Endothelial cell of umbilical vein (primary cell): ENCODE results near the gene SBK1. TPM values are rescaled to one million over a fixed set of nuclear protein-coding genes. Genes with fewer than 3 reads are reported as not detected.

Source experiments
- BruUV-seq: library from RNA; stranded (reverse); fragments of 400-500 nt; replicated peaks from 2 replicates; lab custom pipeline; 2021; lab: Mats Ljungman, UMichigan
- CTCF ChIA-PET: fragments of 300-600, 350-600 bp; sonication (Branson Sonifier 250); formaldehyde crosslinking; loops from one replicate; lab custom pipeline; 2021; ENCODE audit warnings: antibody characterized with exemption, inconsistent platforms; lab: Charles Lee
- POLR2A ChIA-PET: fragments of 300-600, 350-600 bp; sonication (Branson Sonifier 250); formaldehyde crosslinking; loops from one replicate; lab custom pipeline; 2021; ENCODE audit warnings: antibody characterized with exemption, inconsistent platforms; lab: Charles Lee
- DNase-seq: peaks from one replicate; pipeline ENCODE4 v3.0.0-alpha.2; 2011; ENCODE audit warnings: low read depth, low spot score
- FAIRE-seq: peaks from 2 replicates; lab custom pipeline; 2011; peaks lifted over from hg19 to GRCh38; lab: Jason Lieb, UNC
- H2AFZ ChIP-seq: 2 replicates; pipeline ENCODE4 v1.6.0; 2012; ENCODE audit warnings: low read depth, low read length, control low read depth, inconsistent platforms
- H3K27ac ChIP-seq: 2 replicates; pipeline ENCODE4 v1.5.1; 2011; ENCODE audit warnings: low read depth, mild to moderate bottlenecking, control low read depth, low read length, moderate library complexity; ENCODE audit not compliant: insufficient read depth
- H3K27me3 ChIP-seq, 2 experiments: 2 replicates each; pipeline versions ENCODE4 v1.6.0 to v1.6.1; 2011; ENCODE audit warnings: low read length in 2 of 2, mixed read lengths in 1 of 2; ENCODE audit not compliant: control insufficient read depth in 2 of 2, insufficient read depth in 2 of 2
- H3K36me3 ChIP-seq, 2 experiments: 2 replicates in 1 of 2; 3 replicates in 1 of 2; pipeline ENCODE4 v1.5.1; 2011; ENCODE audit warnings: low read length in 2 of 2, mild to moderate bottlenecking in 1 of 2, moderate library complexity in 1 of 2; ENCODE audit not compliant: control insufficient read depth in 2 of 2, insufficient read depth in 2 of 2; ENCODE audit errors: extremely low read depth in 1 of 2
- H3K4me1 ChIP-seq: 3 replicates; pipeline ENCODE4 v1.5.1; 2011; ENCODE audit warnings: mild to moderate bottlenecking, low read length; ENCODE audit not compliant: control insufficient read depth, insufficient read depth; ENCODE audit errors: extremely low read depth
- H3K4me2 ChIP-seq: 2 replicates; pipeline ENCODE4 v1.6.1; 2011; ENCODE audit warnings: low read length, control low read depth, mixed read lengths; ENCODE audit not compliant: insufficient read depth
- H3K4me3 ChIP-seq, 3 experiments: fragments of 200-600 bp in 1 of 3; sonication (generic), shearing (Covaris generic) in 1 of 3; replicated peaks in 1 of 3; 2 replicates each; pipeline ENCODE4 v1.5.1; 2011 to 2016; ENCODE audit warnings: control low read depth in 3 of 3, low read length in 3 of 3, mild to moderate bottlenecking in 2 of 3, inconsistent platforms in 1 of 3, low read depth in 1 of 3, moderate library complexity in 1 of 3; ENCODE audit not compliant: insufficient read depth in 1 of 3
- H3K79me2 ChIP-seq: 2 replicates; pipeline ENCODE4 v1.6.0; 2012; ENCODE audit warnings: low read length, inconsistent platforms; ENCODE audit not compliant: control insufficient read depth, insufficient read depth
- H3K9ac ChIP-seq: replicated peaks from 2 replicates; pipeline ENCODE3; 2011; ENCODE audit warnings: low read length, control low read depth; ENCODE audit not compliant: insufficient read depth; ENCODE audit errors: extremely low read depth
- H3K9me1 ChIP-seq: replicated peaks from 3 replicates; pipeline ENCODE4 v1.6.0; 2011; ENCODE audit warnings: mild to moderate bottlenecking, low read length; ENCODE audit not compliant: control insufficient read depth, insufficient read depth; ENCODE audit errors: extremely low read depth
- H3K9me3 ChIP-seq: replicated peaks from 2 replicates; pipeline ENCODE4 v1.5.1; 2012; ENCODE audit warnings: low read length, inconsistent platforms; ENCODE audit not compliant: control insufficient read depth, insufficient read depth
- H4K20me1 ChIP-seq: replicated peaks from 2 replicates; pipeline ENCODE3; 2011; ENCODE audit warnings: mild to moderate bottlenecking, low read length; ENCODE audit not compliant: control insufficient read depth, insufficient read depth; ENCODE audit errors: extremely low read depth
- EZH2 ChIP-seq: IDR thresholded peaks from 2 replicates; pipeline ENCODE4 v1.6.1; 2012; ENCODE audit warnings: borderline replicate concordance, low read depth, mild to moderate bottlenecking, moderate library complexity, low read length, inconsistent platforms; ENCODE audit not compliant: severe bottlenecking
- FOS ChIP-seq: IDR thresholded peaks from 2 replicates; pipeline ENCODE4 v1.6.1; 2011; ENCODE audit warnings: mild to moderate bottlenecking, low read length, moderate library complexity, borderline replicate concordance; ENCODE audit not compliant: insufficient read depth
- GATA2 ChIP-seq: IDR thresholded peaks from 2 replicates; pipeline ENCODE4 v1.7.0; 2011; ENCODE audit warnings: low read depth, mild to moderate bottlenecking, moderate library complexity, mixed read lengths, low read length; ENCODE audit not compliant: insufficient read length, insufficient read depth
- POLR2A ChIP-seq: IDR thresholded peaks from 2 replicates; pipeline ENCODE4 v1.6.1; 2012; ENCODE audit warnings: low read depth, mild to moderate bottlenecking, control low read depth, low read length
- POLR2AphosphoS5 ChIP-seq: IDR thresholded peaks from 2 replicates; pipeline ENCODE4 v1.6.1; 2012; ENCODE audit warnings: low read depth, mild to moderate bottlenecking, control low read depth, low read length, moderate library complexity; ENCODE audit not compliant: insufficient read depth
- dilution Hi-C: fragments of 300-500 bp; cut with MboI; formaldehyde crosslinking; loops from one replicate; pipeline ENCODE4 v1.15.0; 2019; ENCODE audit warnings: low sequenced_read_pairs; ENCODE audit not compliant: extremely low pct_ligation_motif_present
- intact Hi-C: fragments of 100-400 bp; cut with micrococcal nuclease; formaldehyde crosslinking; loops from one replicate; pipeline ENCODE4 v1.10.0; 2022
- polyA plus RNA-seq, 4 experiments: library from polyadenylated mRNA; depleted of rRNA in 3 of 4; stranded (reverse) in 3 of 4; unstranded in 1 of 4; fragments of >200 nt; gene quantifications; 2 replicates each; pipeline versions ENCODE4 v1.2.1 to v1.2.3, GENCODE V29; 2011 to 2012; ENCODE audit warnings: missing spikeins in 1 of 4
- total RNA-seq: library from RNA; stranded (reverse); gene quantifications from 2 replicates; pipeline ENCODE4 v1.2.3, GENCODE V29; 2021
- TF ChIP-seq, protein P1 (sequence below): IDR thresholded peaks from 2 replicates; pipeline ENCODE4 v1.6.1; 2011; ENCODE audit not compliant: insufficient read depth, insufficient read length
- TF ChIP-seq, protein P2 (sequence below), 2 donors: IDR thresholded peaks; 1 replicate in 1 of 2; 2 replicates in 1 of 2; pipeline ENCODE4 v1.5.1; 2011; ENCODE audit warnings: low read length in 2 of 2, mild to moderate bottlenecking in 2 of 2, moderate library complexity in 2 of 2, control low read depth in 1 of 2, inconsistent platforms in 1 of 2, low read depth in 1 of 2; ENCODE audit not compliant: insufficient read depth in 1 of 2; ENCODE audit errors: extremely low read depth in 1 of 2

SBK1 gene
- total and polyA plus RNA-seq, 2 donors (not counting 3 experiments of a cell fraction or from before 2014, with no cell fraction given), result 0.19 to 0.51 TPM

- no peaks in the 10 kb centered on the region for H4K20me1 ChIP-seq
Observed at GRCh38 chr16:28307936-28308335, 15.6 kb downstream of the SBK1 start.

More at GRCh38 chr16:28307936-28308335, 15.6 kb downstream of the SBK1 start:
- Histone ChIP-seq H3K4me3 (no peak overlapping the region), H3K27me3 (no peaks in the 10 kb centered on the region), H3K79me2 (no peaks in the 10 kb centered on the region), H3K27ac (no peak overlapping the region), H3K9me3 (no peaks in the 10 kb centered on the region), H3K4me1 (no peaks in the 10 kb centered on the region), H3K9me1 (no peaks in the 10 kb centered on the region), H3K36me3 (no peaks in the 10 kb centered on the region), H2AFZ (no peak overlapping the region), H3K4me2 (no peak overlapping the region), H3K9ac (no peak overlapping the region)
- DNase-seq (no peak), FAIRE-seq (no peak)
- ChIA-PET CTCF (interaction anchor here (0.6 to 3.1 kb wide), 2 partner anchors 13 to 192 kb away, joined by 3 to 11 read pairs; no protein-coding TSS in a partner anchor), POLR2A (no interaction called here)
- intact Hi-C loops, result no loop called here
- dilution Hi-C loops, result no loop called here
- BruUV-seq, result no TSS peak
- TF ChIP-seq GATA2, result no peak
- TF ChIP-seq, protein P1, sequence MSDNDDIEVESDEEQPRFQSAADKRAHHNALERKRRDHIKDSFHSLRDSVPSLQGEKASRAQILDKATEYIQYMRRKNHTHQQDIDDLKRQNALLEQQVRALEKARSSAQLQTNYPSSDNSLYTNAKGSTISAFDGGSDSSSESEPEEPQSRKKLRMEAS, result no peak
- no peak for TF ChIP-seq EZH2
- TF ChIP-seq FOS, result no peak
- no peak for TF ChIP-seq POLR2A
- TF ChIP-seq, protein P2, sequence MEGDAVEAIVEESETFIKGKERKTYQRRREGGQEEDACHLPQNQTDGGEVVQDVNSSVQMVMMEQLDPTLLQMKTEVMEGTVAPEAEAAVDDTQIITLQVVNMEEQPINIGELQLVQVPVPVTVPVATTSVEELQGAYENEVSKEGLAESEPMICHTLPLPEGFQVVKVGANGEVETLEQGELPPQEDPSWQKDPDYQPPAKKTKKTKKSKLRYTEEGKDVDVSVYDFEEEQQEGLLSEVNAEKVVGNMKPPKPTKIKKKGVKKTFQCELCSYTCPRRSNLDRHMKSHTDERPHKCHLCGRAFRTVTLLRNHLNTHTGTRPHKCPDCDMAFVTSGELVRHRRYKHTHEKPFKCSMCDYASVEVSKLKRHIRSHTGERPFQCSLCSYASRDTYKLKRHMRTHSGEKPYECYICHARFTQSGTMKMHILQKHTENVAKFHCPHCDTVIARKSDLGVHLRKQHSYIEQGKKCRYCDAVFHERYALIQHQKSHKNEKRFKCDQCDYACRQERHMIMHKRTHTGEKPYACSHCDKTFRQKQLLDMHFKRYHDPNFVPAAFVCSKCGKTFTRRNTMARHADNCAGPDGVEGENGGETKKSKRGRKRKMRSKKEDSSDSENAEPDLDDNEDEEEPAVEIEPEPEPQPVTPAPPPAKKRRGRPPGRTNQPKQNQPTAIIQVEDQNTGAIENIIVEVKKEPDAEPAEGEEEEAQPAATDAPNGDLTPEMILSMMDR (IDR thresholded peaks at IDR 0.05; ENCODE audit: extremely low read depth in 1 of 2, insufficient read depth in 1 of 2, low read depth in 1 of 2, low read length in 2 of 2), result no peak
- no peak for TF ChIP-seq POLR2AphosphoS5
